ENCODE data around the gene NR5A1.

NR5A1 gene

DNA sequence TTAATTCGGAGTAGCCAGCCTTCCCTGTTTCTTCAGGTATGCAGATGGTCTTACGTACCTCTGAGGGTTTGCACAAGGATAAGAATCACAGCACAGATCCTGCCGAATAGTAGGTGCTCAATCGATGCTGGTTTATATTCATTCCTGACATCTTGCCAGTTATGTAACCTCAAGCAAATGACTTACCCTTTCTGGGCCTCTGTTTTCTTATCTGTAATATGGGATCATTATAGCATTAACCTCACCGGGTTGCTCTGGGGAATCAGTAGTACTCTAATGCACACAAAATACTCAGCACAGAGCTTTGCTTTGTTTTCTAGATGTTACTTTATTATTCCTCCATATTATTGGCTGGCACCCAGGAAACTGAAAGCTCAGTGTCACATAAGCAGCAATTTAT lies 7.7 kb upstream of the NR5A1 start:
- no peak overlapping the region for H3K4me3 ChIP-seq
- H3K27me3 ChIP-seq, result peaks cover 0 to 18% of the 10 kb centered on the region in 2 donors
- DNase-seq, result no peak
- intact Hi-C loops (cut with DNase I; ENCODE audit: low total_unique reads), result no loop called here
- no peaks in the 10 kb centered on the region for H3K36me3 ChIP-seq
- no peak overlapping the region for H3K27ac ChIP-seq
- H3K4me1 ChIP-seq, result no peaks in the 10 kb centered on the region
- TF ChIP-seq CTCF (IDR thresholded peaks at IDR 0.05), result no peak
- H3K9me3 ChIP-seq, result no peaks in the 10 kb centered on the region

- intact Hi-C loops (cut with DNase I; ENCODE audit: low total_unique reads), result no loop called here
- H3K27ac ChIP-seq, result no peak overlapping the region
- no peak overlapping the region for H3K4me3 ChIP-seq
- no peaks in the 10 kb centered on the region for H3K9me3 ChIP-seq
- H3K4me1 ChIP-seq, result no peaks in the 10 kb centered on the region
- peaks cover 0 to 20% of the 10 kb centered on the region in 2 donors for H3K27me3 ChIP-seq
- no peak for DNase-seq
- no peak for TF ChIP-seq CTCF (IDR thresholded peaks at IDR 0.05)
- H3K36me3 ChIP-seq, result no peaks in the 10 kb centered on the region
Observed at GRCh38 chr9:124514125-124514524, 6.9 kb upstream of the NR5A1 start.

GRCh38 chr9:124513376-124513994 lies 6.3 kb upstream of the NR5A1 start:
- Histone ChIP-seq H3K27me3 (peaks cover 0 to 20% of the 10 kb centered on the region in 2 donors), H3K9me3 (no peaks in the 10 kb centered on the region), H3K27ac (no peak overlapping the region), H3K4me3 (no peak overlapping the region), H3K4me1 (no peaks in the 10 kb centered on the region), H3K36me3 (no peaks in the 10 kb centered on the region)
- no peak for DNase-seq
- intact Hi-C loops (cut with DNase I; ENCODE audit: low total_unique reads), result no loop called here
- no peak for TF ChIP-seq CTCF (IDR thresholded peaks at IDR 0.05)

DNA sequence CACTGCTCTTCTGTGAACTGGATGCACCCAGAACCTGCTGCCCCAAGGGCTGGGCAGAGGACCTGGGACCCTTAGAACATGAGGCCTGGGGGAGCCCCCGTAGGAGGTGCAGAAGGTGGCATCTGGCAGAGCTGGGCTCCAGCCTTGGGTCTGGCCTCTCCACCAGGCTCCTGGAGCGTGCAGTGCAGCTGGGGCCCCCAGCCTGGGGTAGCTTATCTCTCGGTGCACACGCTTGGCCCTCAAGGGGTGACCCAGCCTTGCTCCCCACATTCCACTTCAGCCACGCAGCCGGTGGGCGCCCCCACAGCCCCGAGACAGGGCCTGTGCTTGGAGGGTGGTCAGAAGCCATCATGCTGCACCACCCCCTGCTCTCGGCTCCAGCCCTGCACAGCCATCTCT lies 5.6 kb upstream of the NR5A1 start:
- Histone ChIP-seq H3K36me3 (no peaks in the 10 kb centered on the region), H3K9me3 (no peaks in the 10 kb centered on the region), H3K4me3 (no peak overlapping the region), H3K27ac (no peak overlapping the region), H3K27me3 (peaks cover 0 to 20% of the 10 kb centered on the region in 2 donors), H3K4me1 (no peaks in the 10 kb centered on the region)
- intact Hi-C loops (cut with DNase I; ENCODE audit: low total_unique reads), result no loop called here
- no peak for DNase-seq
- no peak for TF ChIP-seq CTCF (IDR thresholded peaks at IDR 0.05)

GRCh38 chr9:124511891-124512805 lies 4.9 kb upstream of the NR5A1 start:
- H3K9me3 ChIP-seq, result no peaks in the 10 kb centered on the region
- TF ChIP-seq CTCF (IDR thresholded peaks at IDR 0.05), result no peak
- intact Hi-C loops (cut with DNase I; ENCODE audit: low total_unique reads), result no loop called here
- peaks cover 0 to 22% of the 10 kb centered on the region in 2 donors for H3K27me3 ChIP-seq
- H3K27ac ChIP-seq, result no peak overlapping the region
- no peaks in the 10 kb centered on the region for H3K4me1 ChIP-seq
- no peak for DNase-seq
- no peaks in the 10 kb centered on the region for H3K36me3 ChIP-seq
- no peak overlapping the region for H3K4me3 ChIP-seq
